ENCODE results near the gene PIGS. TPM values are rescaled to one million over a fixed set of nuclear protein-coding genes. Genes with fewer than 3 reads are reported as not detected.

PIGS gene
- total RNA-seq, 1 experiment from 2014 or later: 50.9 TPM

- Mint-ChIP-seq H3K4me3 (ENCODE audit: low read depth, unreplicated experiment) (no peak overlapping the region), H3K9me3 (ENCODE audit: low read depth, unreplicated experiment) (no peaks in the 10 kb centered on the region), H3K4me1 (ENCODE audit: low read depth, unreplicated experiment) (peaks cover 17% of the 10 kb centered on the region), H3K27me3 (ENCODE audit: unreplicated experiment) (peaks cover 39% of the 10 kb centered on the region), H3K36me3 (ENCODE audit: insufficient read depth, unreplicated experiment) (peaks cover 4% of the 10 kb centered on the region), H3K27ac (ENCODE audit: unreplicated experiment) (no peak overlapping the region)
- TF ChIP-seq CTCF (IDR thresholded peaks at IDR 0.05; ENCODE audit: unreplicated experiment): no peak
- CTCF ChIA-PET: no interaction called here
- BruUV-seq (replicated peaks): no TSS peak
- intact Hi-C loops (cut with micrococcal nuclease; ENCODE audit: unreplicated experiment): no loop called here
- no peak for DNase-seq
These were observed 41.1 kb downstream of the PIGS start for GRCh38 chr17:28530250-28530649.

GRCh38 chr17:28529013-28529400 is 42.3 kb downstream of the PIGS start:
- peaks cover 4% of the 10 kb centered on the region for H3K36me3 Mint-ChIP-seq (ENCODE audit: insufficient read depth, unreplicated experiment)
- no peak for DNase-seq
- TF ChIP-seq CTCF (IDR thresholded peaks at IDR 0.05; ENCODE audit: unreplicated experiment): no peak
- no peak overlapping the region for H3K4me3 Mint-ChIP-seq (ENCODE audit: low read depth, unreplicated experiment)
- no peak overlapping the region for H3K27ac Mint-ChIP-seq (ENCODE audit: unreplicated experiment)
- peaks cover 17% of the 10 kb centered on the region for H3K4me1 Mint-ChIP-seq (ENCODE audit: low read depth, unreplicated experiment)
- no peaks in the 10 kb centered on the region for H3K9me3 Mint-ChIP-seq (ENCODE audit: low read depth, unreplicated experiment)
- intact Hi-C loops (cut with micrococcal nuclease; ENCODE audit: unreplicated experiment): no loop called here
- H3K27me3 Mint-ChIP-seq (ENCODE audit: unreplicated experiment): peaks cover 36% of the 10 kb centered on the region
- BruUV-seq (replicated peaks): no TSS peak
- CTCF ChIA-PET: no interaction called here

- no peak for TF ChIP-seq CTCF (IDR thresholded peaks at IDR 0.05; ENCODE audit: unreplicated experiment)
- CTCF ChIA-PET: no interaction called here
- H3K9me3 Mint-ChIP-seq (ENCODE audit: low read depth, unreplicated experiment): no peaks in the 10 kb centered on the region
- no peak overlapping the region for H3K27ac Mint-ChIP-seq (ENCODE audit: unreplicated experiment)
- peaks cover 14% of the 10 kb centered on the region for H3K4me1 Mint-ChIP-seq (ENCODE audit: low read depth, unreplicated experiment)
- intact Hi-C loops (cut with micrococcal nuclease; ENCODE audit: unreplicated experiment): no loop called here
- BruUV-seq (replicated peaks): no TSS peak
- H3K4me3 Mint-ChIP-seq (ENCODE audit: low read depth, unreplicated experiment): no peak overlapping the region
- DNase-seq: no peak
- peaks cover 4% of the 10 kb centered on the region for H3K36me3 Mint-ChIP-seq (ENCODE audit: insufficient read depth, unreplicated experiment)
- H3K27me3 Mint-ChIP-seq (ENCODE audit: unreplicated experiment): peaks cover 34% of the 10 kb centered on the region
These were observed 42.9 kb downstream of the PIGS start for GRCh38 chr17:28528327-28529012.

GRCh38 chr17:28527859-28528258 is 43.5 kb downstream of the PIGS start:
- H3K9me3 Mint-ChIP-seq (ENCODE audit: low read depth, unreplicated experiment): no peaks in the 10 kb centered on the region
- intact Hi-C loops (cut with micrococcal nuclease; ENCODE audit: unreplicated experiment): no loop called here
- DNase-seq: peak; percentile 65
- BruUV-seq (replicated peaks): no TSS peak
- CTCF ChIA-PET: interaction anchor here (0.6 kb wide), 1 partner anchor 25 kb away, joined by 3 read pairs; the partner anchor contains the start of gene UNC119
- H3K27me3 Mint-ChIP-seq (ENCODE audit: unreplicated experiment): peaks cover 32% of the 10 kb centered on the region
- TF ChIP-seq CTCF (IDR thresholded peaks at IDR 0.05; ENCODE audit: unreplicated experiment): no peak
- H3K4me3 Mint-ChIP-seq (ENCODE audit: low read depth, unreplicated experiment): no peak overlapping the region
- H3K4me1 Mint-ChIP-seq (ENCODE audit: low read depth, unreplicated experiment): peaks cover 8% of the 10 kb centered on the region
- H3K36me3 Mint-ChIP-seq (ENCODE audit: insufficient read depth, unreplicated experiment): peaks cover 4% of the 10 kb centered on the region
- no peak overlapping the region for H3K27ac Mint-ChIP-seq (ENCODE audit: unreplicated experiment)
